Measurements from ENCODE around the gene SNTG2.

Gene SNTG2

DNA sequence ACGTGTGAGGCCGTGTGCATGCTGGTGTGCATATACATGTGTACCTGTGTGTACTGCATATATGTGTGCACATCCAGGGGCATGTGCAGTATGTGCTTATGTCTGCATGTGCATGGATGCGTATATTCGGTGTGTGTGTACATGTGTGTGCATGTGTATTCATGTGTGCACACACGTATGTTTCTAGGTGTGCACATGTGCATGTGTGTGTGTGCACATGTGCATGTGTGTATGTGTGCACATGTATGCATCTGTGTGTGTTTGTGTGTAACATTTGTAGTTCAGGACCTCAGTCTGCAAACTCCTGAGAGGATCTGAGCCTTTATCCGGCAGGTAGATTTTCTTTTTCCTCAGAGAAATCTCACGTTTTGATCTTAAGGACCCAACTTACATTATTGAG lies 201.7 kb downstream of the SNTG2 start:
- no peak for DNase-seq

DNA sequence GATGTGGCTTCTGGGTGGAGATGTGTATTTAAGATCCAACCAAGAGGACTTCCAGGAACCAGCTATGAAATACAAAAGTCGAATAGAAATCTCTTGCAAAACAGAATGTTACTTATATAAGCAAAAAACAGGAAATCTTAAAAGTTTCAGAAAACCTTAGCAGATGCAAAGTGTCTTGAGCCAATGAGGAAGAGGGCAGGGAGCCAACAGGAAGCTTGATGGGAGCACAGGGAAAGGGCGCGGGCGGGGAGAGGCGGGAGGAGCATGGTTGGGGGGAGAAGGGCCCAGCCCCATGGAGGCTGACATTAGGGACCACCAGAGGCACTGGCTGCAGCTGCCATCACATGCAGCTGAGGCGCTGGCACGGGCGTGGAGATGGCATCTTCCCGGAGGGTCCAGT lies 203.3 kb downstream of the SNTG2 start:
- DNase-seq: peak; percentile 12

DNA sequence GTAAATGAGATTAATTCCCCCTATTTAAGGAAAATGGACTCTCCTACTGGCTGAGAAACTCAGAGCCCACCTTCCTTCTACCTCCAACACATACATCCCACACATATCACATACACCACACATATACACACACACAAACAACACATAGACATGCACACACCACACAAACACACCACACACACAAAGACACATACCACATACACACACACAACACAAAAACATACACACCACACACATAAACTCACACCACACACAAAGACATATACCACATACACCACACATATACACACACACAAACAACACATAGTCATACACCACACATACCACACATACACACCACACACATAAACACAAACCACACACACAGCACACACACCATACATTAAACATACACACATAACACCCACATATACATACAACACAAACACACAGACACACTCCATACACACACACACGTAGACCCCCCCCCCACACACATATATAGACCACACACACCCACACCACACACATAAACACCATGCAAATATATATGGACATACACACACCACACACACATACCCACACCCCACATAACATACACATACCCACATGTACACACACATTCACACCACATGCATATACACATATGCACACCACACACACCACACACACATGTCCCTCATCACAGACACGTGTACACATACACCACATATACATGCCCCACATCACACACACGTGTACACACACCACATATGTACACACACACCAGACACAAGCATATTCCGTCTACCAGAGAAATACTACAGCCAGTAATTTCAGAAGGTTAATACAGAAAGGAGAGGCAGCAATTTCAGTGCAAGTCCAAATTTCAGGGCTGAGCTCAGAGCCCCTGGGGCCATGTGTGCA lies 204.3 kb downstream of the SNTG2 start:
- no peak for DNase-seq

DNA sequence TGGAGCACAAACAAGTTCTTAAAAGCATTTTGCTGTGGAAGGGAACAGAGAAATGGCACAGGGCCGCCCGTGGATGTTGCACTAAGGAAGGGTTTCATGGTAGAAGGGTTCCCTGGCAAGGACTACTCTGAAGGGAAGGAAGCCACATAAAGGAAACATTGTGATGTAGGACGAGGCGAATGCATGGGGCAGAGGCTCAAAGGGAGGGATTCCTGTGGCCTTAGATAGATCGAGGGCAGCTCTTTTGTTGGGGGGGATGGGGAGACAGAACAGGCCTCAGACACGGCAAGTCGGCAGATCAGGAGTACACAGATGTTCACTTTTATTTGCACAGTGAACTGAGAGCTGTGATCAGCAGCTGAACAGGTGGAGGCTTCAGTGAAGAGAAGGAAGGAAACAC lies 205.4 kb downstream of the SNTG2 start:
- no peak for DNase-seq

- no peak for DNase-seq
These were observed 205.9 kb downstream of the SNTG2 start for GRCh38 chr2:1156531-1156930.

GRCh38 chr2:1157107-1157506 lies 206.5 kb downstream of the SNTG2 start:
- no peak for DNase-seq

- DNase-seq: no peak
These were observed 208.4 kb downstream of the SNTG2 start for GRCh38 chr2:1159013-1159412.

DNA sequence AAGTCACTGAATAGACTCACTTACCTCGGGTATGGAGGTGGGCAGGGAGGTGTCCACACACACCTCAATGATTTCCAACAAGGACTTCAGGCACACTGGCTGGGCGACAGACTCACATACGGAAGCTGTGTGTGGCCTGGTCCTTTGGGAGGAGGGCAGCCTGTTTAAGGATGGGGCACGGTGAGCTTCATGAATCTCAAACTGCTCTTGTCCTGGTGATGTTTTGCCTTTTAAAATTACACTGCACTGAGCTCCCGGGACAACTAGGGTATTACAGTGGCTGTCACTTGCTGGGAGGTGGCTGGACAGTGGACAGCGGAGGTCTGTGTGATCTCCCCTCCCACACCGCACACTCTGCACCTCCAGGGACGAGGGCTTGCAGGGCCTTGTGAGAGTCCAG lies 211.6 kb downstream of the SNTG2 start:
- DNase-seq: no peak

DNA sequence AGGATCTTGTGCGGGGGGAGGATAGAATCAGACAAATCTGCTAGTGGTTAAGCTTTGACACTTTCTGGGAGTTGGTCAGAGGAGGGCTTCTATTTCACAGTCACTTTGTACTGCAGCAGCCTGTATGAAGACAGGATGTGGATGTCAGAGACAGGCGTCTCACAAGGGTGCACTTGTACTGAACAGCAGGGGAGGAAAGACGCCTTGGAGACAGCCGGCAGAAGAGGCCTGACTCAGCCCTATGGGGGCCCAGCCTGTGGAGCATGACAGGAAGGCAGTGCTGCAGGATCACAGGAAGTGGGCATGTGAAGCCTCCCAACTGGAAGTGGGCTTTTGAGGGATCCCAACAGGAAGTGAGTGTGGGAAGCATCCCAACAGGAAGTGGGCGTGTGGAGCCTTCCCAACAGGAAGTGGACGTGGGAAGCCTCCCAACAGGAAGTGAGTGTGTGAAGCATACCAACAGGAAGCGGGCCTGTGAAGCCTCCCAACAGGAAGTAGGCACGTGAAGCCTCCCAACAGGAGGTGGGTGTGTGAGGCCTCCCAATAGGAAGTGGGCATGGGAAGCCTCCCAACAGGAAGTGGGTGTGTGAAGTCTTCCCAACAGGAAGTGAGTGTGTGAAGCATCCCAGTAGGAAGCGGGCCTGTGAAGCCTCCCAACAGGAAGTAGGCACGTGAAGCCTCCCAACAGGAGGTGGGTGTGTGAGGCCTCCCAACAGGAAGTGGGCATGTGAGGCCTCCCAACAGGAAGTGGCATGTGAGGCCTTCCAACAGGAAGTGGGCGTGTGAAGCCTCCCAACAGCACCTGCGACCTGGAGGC lies 212.3 kb downstream of the SNTG2 start:
- no peak for DNase-seq

DNA sequence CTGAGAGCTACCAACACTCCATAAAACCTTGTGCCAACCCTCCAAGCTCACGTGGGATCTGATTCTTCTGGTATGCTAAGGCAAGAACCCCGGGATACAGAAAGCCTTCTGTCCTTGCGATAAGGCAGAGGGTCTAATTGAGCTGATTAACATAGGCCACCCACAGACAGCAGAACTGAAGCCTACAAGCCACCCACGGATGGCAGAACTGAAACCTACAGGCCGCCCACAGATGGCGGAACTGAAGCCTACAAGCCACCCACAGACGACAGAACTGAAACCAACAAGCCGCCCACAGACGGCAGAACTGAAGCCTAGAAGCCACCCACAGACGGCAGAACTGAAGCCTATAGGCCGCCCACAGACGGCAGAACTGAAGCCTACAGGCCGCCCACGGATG lies 216.3 kb downstream of the SNTG2 start:
- no peak for DNase-seq

- DNase-seq: no peak
These were observed 218.2 kb downstream of the SNTG2 start for GRCh38 chr2:1168846-1169245.

GRCh38 chr2:1169291-1169949 lies 218.8 kb downstream of the SNTG2 start:
- no peak for DNase-seq

- DNase-seq: no peak
These were observed 219.6 kb downstream of the SNTG2 start for GRCh38 chr2:1170241-1170640.

GRCh38 chr2:1170711-1171110 lies 220.1 kb downstream of the SNTG2 start:
- DNase-seq: no peak

DNA sequence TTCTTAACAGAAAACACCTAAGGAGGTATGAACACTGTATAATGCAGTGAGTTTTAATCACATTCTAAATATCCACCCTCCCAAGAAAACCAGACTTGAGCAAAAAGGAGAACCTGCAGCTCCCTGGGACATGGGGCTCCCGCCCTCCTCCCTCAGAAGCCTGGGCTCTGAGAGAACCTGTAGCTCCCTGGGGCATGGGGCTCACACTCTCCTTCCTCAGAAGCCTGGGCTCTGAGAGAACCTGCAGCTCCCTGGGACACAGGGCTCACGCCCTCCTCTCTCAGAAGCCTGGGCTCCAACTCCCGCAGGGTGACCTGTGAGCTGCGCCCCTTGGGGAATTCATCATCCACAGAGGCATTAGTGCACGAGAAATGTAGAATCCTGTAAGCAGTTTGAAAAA lies 222.9 kb downstream of the SNTG2 start:
- DNase-seq: no peak

GRCh38 chr2:1181893-1182292 lies 231.2 kb downstream of the SNTG2 start:
- DNase-seq: no peak

DNA sequence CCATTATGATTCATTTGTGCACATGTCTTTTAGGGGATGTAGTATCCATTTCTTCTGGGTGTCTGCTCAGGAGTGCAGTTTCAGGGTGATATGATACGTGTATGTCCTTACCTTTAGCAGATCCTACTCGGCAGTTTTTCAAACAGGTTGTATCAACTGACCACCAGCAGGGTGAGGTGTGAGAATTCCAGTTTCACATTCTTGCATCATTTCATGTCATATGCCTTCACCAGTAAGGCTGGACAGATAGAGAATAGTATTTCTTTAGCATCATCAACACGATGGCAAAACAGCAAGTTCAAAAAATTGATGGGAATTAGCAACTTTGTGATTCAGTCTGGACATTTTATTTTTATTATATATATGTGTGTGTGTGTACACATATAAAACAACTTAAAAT lies 232.7 kb downstream of the SNTG2 start:
- DNase-seq: no peak

- no peak for DNase-seq
These were observed 235.8 kb downstream of the SNTG2 start for GRCh38 chr2:1186421-1186820.

DNA sequence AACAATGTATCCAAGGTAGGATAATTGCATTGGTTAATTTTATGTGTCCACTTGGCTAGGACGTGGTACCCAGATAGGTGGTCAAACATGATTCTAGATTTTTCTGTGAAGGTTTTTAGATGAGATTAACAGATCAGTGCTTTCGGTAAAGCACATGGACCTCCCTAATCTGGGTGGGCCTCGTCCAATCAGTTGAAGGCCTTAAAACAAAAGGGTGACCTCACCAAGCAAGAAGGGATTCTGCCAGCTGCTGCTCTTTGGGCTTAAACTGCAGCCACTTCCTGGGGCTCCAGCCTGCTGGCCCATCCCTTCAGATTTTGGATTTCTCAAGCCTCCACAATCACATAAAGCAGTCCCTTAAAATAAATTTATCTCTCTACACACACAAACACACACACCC lies 236.5 kb downstream of the SNTG2 start:
- DNase-seq: no peak

- peak; percentile 35 for DNase-seq
These were observed 241.5 kb downstream of the SNTG2 start for GRCh38 chr2:1192121-1192520.

GRCh38 chr2:1193801-1194200 lies 243.2 kb downstream of the SNTG2 start:
- no peak for DNase-seq

- DNase-seq: no peak
These were observed 253.1 kb downstream of the SNTG2 start for GRCh38 chr2:1203772-1204171.

DNA sequence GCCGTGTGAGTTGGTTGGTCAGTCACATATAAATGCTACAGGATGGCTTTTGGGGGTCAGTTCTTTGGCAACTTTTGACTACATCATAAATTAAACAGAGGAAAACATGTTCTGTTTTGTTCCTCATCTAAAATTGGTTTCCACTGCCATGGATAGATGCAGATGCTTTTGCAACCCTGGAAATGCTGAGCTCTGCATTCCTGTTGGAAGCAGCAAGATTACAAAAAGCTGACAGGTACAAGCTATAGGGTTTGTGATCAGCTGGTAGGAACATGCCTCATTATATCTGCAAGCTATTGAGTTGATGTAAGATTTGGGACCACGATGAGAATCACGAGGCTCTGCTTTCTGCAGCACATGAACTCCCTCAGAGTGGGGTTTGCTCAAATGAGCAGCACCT lies 255.2 kb downstream of the SNTG2 start:
- no peak for DNase-seq
